HG02884 (cell line): Measurements from ENCODE around the gene ANO1.
"Not testable (repeated sequence)": the region's sequence is repeated elsewhere in the genome, so short reads cannot be mapped to it uniquely, and the experiment has no call there.

Source experiments
- ATAC-seq: cut with Tn5 transposase; IDR thresholded peaks from one replicate; pipeline ENCODE4 v1.9.1; 2021; ENCODE audit warnings: mild to moderate bottlenecking, moderate library complexity; ENCODE audit not compliant: unreplicated experiment

Gene ANO1

GRCh38 chr11:70078095-70078780, at the start of gene ANO1:
TSS of gene ANO1 (plus strand) at chr11:70078317. CDS start at chr11:70078607, 290 bp downstream.
- ATAC-seq: no peak

- no peak for ATAC-seq
Measured at GRCh38 chr11:70029115-70029860, 48.8 kb upstream of the ANO1 start.

GRCh38 chr11:70029861-70030380, 48.2 kb upstream of the ANO1 start:
- no peak for ATAC-seq

- no peak for ATAC-seq
Measured at GRCh38 chr11:70030412-70030811, 47.7 kb upstream of the ANO1 start.

- ATAC-seq: no peak
Measured at GRCh38 chr11:70031631-70032469, 46.3 kb upstream of the ANO1 start.

GRCh38 chr11:70032470-70032795, 45.7 kb upstream of the ANO1 start:
- ATAC-seq: no peak

GRCh38 chr11:70032943-70033710, 45.0 kb upstream of the ANO1 start:
- no peak for ATAC-seq

- no peak for ATAC-seq
Measured at GRCh38 chr11:70033711-70034070, 44.4 kb upstream of the ANO1 start.

GRCh38 chr11:70034740-70035365, 43.3 kb upstream of the ANO1 start:
- no peak for ATAC-seq

GRCh38 chr11:70035665-70036064, 42.5 kb upstream of the ANO1 start:
- ATAC-seq: not testable (repeated sequence)

GRCh38 chr11:70036971-70037882, 40.9 kb upstream of the ANO1 start:
- ATAC-seq: no peak

GRCh38 chr11:70038034-70038834, 39.9 kb upstream of the ANO1 start:
- no peak for ATAC-seq

- ATAC-seq: no peak
Measured at GRCh38 chr11:70040452-70040851, 37.7 kb upstream of the ANO1 start.

GRCh38 chr11:70040869-70041501, 37.1 kb upstream of the ANO1 start:
- no peak for ATAC-seq

- ATAC-seq: no peak
Measured at GRCh38 chr11:70043482-70043881, 34.6 kb upstream of the ANO1 start.

GRCh38 chr11:70046089-70046488, 32.0 kb upstream of the ANO1 start:
- ATAC-seq: no peak

GRCh38 chr11:70048279-70049024, 29.7 kb upstream of the ANO1 start:
- ATAC-seq: no peak
